Liver (tissue), 3 donors: ENCODE measurements around the gene PODNL1.

Source experiments
- CTCF ChIP-seq: fragments of 150-350 bp; IDR thresholded peaks from 2 replicates; pipeline ENCODE4 v1.5.1; 2017; ENCODE audit warnings: improper control_type of control experiment, low read depth, low read length; ENCODE audit not compliant: missing input control
- EGR1 ChIP-seq, 2 donors: IDR thresholded peaks; 2 replicates each; pipeline ENCODE4 v1.6.1; 2016 to 2018; ENCODE audit warnings: antibody characterized with exemption in 2 of 2, low read depth in 2 of 2
- JUND ChIP-seq, 2 donors: IDR thresholded peaks; 2 replicates each; pipeline ENCODE4 v1.6.1; 2016; ENCODE audit warnings: antibody characterized with exemption in 2 of 2
- NR2F2 ChIP-seq: IDR thresholded peaks from 2 replicates; pipeline ENCODE4 v1.6.1; 2016; ENCODE audit warnings: antibody characterized with exemption
- REST ChIP-seq: IDR thresholded peaks from 2 replicates; pipeline ENCODE4 v1.6.1; 2016; ENCODE audit warnings: antibody characterized with exemption, mild to moderate bottlenecking
- YY1 ChIP-seq: IDR thresholded peaks from 2 replicates; pipeline ENCODE4 v1.6.1; 2016; ENCODE audit warnings: antibody characterized with exemption, mild to moderate bottlenecking
- ZBTB33 ChIP-seq: IDR thresholded peaks from 2 replicates; pipeline ENCODE4 v1.6.1; 2016; ENCODE audit warnings: antibody characterized with exemption
- TF ChIP-seq, protein P1 (sequence below): IDR thresholded peaks from 2 replicates; pipeline ENCODE4 v1.6.1; 2016; ENCODE audit warnings: antibody characterized with exemption
- TF ChIP-seq, protein P2 (sequence below): IDR thresholded peaks from 2 replicates; pipeline ENCODE4 v1.6.1; 2016; ENCODE audit warnings: antibody characterized with exemption
- donor health status: healthy.
- donor health status: healthy.

- TF ChIP-seq, protein P1, sequence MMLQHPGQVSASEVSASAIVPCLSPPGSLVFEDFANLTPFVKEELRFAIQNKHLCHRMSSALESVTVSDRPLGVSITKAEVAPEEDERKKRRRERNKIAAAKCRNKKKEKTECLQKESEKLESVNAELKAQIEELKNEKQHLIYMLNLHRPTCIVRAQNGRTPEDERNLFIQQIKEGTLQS = no peak
- TF ChIP-seq CTCF (no peak), NR2F2 (no peak), JUND (IDR thresholded peaks at IDR 0.05) (no peak), EGR1 (IDR thresholded peaks at IDR 0.05; ENCODE audit: low read depth in 2 of 2) (no peak), ZBTB33 (no peak), YY1 (no peak), REST (no peak)
- TF ChIP-seq, protein P2, sequence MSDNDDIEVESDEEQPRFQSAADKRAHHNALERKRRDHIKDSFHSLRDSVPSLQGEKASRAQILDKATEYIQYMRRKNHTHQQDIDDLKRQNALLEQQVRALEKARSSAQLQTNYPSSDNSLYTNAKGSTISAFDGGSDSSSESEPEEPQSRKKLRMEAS = no peak
These were observed 14.8 kb downstream of the PODNL1 start for GRCh38 chr19:13923194-13923987.
